ENCODE data around the gene CPT1A. TPM values are rescaled to one million over a fixed set of nuclear protein-coding genes. Genes with fewer than 3 reads are reported as not detected.
A peak's percentile ranks its signal among the peaks of the same experiment; 100 is the strongest.

The CPT1A gene
- total RNA-seq, 4 donors from 2014 or later, result 80.6 to 372 (median 118) TPM

DNA sequence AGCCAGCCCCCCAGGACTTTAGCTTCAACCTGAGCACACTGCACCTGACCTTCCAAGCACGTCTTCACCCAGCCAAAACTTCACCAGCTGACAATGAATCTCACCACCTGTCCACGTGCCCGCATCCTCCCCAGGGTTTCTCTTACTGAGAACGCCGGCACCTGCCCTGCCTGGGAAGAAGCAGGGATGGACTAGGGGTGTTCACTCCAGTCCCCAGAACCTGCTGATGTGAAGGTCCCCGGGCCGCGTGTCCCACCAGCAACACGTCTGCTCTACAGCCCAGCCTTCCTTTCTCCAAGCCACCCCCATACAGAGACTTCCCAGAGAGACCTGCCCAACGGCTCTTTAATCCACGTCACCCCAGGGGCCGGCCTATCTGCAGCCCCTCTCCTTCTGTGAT lies 12.8 kb downstream of the CPT1A start:
- peak overlapping the region in 1 of 4 donors; percentile 91 for H3K27ac ChIP-seq
- peaks cover 0 to 6% (median 0%) of the 10 kb centered on the region in 3 donors for H3K36me3 ChIP-seq
- no peak for DNase-seq

GRCh38 chr11:68828155-68828931 lies 13.4 kb downstream of the CPT1A start:
- Histone ChIP-seq H3K4me3 (no peak overlapping the region), H3K9me3 (no peaks in the 10 kb centered on the region), H3K36me3 (peaks cover 0 to 6% (median 0%) of the 10 kb centered on the region in 3 donors), H3K27me3 (no peaks in the 10 kb centered on the region), H3K4me1 (peaks cover 0 to 73% (median 16%) of the 10 kb centered on the region in 4 donors), H3K27ac (peak overlapping the region in 1 of 4 donors; percentile 91)
- no peak for TF ChIP-seq POLR2A (IDR thresholded peaks at IDR 0.05)
- TF ChIP-seq, protein P1, sequence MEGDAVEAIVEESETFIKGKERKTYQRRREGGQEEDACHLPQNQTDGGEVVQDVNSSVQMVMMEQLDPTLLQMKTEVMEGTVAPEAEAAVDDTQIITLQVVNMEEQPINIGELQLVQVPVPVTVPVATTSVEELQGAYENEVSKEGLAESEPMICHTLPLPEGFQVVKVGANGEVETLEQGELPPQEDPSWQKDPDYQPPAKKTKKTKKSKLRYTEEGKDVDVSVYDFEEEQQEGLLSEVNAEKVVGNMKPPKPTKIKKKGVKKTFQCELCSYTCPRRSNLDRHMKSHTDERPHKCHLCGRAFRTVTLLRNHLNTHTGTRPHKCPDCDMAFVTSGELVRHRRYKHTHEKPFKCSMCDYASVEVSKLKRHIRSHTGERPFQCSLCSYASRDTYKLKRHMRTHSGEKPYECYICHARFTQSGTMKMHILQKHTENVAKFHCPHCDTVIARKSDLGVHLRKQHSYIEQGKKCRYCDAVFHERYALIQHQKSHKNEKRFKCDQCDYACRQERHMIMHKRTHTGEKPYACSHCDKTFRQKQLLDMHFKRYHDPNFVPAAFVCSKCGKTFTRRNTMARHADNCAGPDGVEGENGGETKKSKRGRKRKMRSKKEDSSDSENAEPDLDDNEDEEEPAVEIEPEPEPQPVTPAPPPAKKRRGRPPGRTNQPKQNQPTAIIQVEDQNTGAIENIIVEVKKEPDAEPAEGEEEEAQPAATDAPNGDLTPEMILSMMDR (IDR thresholded peaks at IDR 0.05), result no peak
- DNase-seq, result no peak

More for the DNA sequence above, 12.8 kb downstream of the CPT1A start:
- Histone ChIP-seq H3K9me3 (no peaks in the 10 kb centered on the region), H3K4me1 (peaks cover 0 to 79% (median 16%) of the 10 kb centered on the region in 4 donors), H3K27me3 (no peaks in the 10 kb centered on the region), H3K4me3 (peak overlapping the region in 1 of 4 donors; percentile 15)
- TF ChIP-seq, protein P1 (IDR thresholded peaks at IDR 0.05), result no peak
- TF ChIP-seq POLR2A (IDR thresholded peaks at IDR 0.05), result no peak

GRCh38 chr11:68827733-68828132 lies 14.0 kb downstream of the CPT1A start:
- H3K4me1 ChIP-seq, result peaks cover 0 to 67% (median 16%) of the 10 kb centered on the region in 4 donors
- no peak for DNase-seq
- no peaks in the 10 kb centered on the region for H3K27me3 ChIP-seq
- H3K9me3 ChIP-seq, result no peaks in the 10 kb centered on the region
- TF ChIP-seq, protein P1 (IDR thresholded peaks at IDR 0.05), result no peak
- no peak for TF ChIP-seq POLR2A (IDR thresholded peaks at IDR 0.05)
- H3K4me3 ChIP-seq, result no peak overlapping the region
- peaks cover 0 to 6% (median 0%) of the 10 kb centered on the region in 3 donors for H3K36me3 ChIP-seq
- peak overlapping the region in 1 of 4 donors; percentile 91 for H3K27ac ChIP-seq

DNA sequence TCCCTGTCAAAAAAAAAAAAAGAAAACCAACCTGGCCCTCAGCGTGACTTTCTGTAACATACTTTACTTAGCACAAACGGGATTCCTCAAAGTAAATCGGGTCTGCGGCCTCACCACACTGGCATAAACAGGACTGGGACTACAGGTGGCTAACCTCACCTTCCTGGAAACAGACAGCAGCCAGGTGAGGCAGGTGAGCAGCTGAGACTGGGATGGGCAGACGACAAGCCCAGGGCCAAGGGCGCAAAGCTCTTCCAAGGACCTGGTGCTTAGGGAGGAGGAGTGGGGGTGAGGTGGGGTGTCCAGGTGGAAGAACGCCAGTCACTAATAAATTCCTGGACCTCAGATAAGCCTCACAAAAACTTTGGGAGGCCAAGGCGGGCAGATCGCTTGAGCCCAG lies 15.0 kb downstream of the CPT1A start:
- no peaks in the 10 kb centered on the region for H3K27me3 ChIP-seq
- peaks cover 0 to 6% (median 0%) of the 10 kb centered on the region in 3 donors for H3K36me3 ChIP-seq
- H3K4me1 ChIP-seq, result peaks cover 0 to 57% (median 13%) of the 10 kb centered on the region in 4 donors
- no peak overlapping the region for H3K4me3 ChIP-seq
- H3K9me3 ChIP-seq, result no peaks in the 10 kb centered on the region
- no peak for TF ChIP-seq POLR2A (IDR thresholded peaks at IDR 0.05)
- TF ChIP-seq, protein P1 (IDR thresholded peaks at IDR 0.05), result no peak
- peak overlapping the region in 3 of 4 donors; percentile 2 to 91 (median 23) for H3K27ac ChIP-seq
- no peak for DNase-seq

GRCh38 chr11:68825571-68825970 lies 16.1 kb downstream of the CPT1A start:
- Histone ChIP-seq H3K4me1 (peaks cover 0 to 50% (median 12%) of the 10 kb centered on the region in 4 donors), H3K27me3 (no peaks in the 10 kb centered on the region), H3K9me3 (no peaks in the 10 kb centered on the region), H3K36me3 (peaks cover 0 to 6% (median 0%) of the 10 kb centered on the region in 3 donors), H3K27ac (peak overlapping the region in 3 of 4 donors; percentile 16 to 77 (median 18)), H3K4me3 (no peak overlapping the region)
- peak; percentile 64 to 90 (median 80) for DNase-seq
- TF ChIP-seq, protein P1 (IDR thresholded peaks at IDR 0.05), result peak in 5 of 6 experiments; percentile 16 to 62 (median 48)
- no peak for TF ChIP-seq POLR2A (IDR thresholded peaks at IDR 0.05)

All from Peyer's patch (tissue), 4 donors.